GM13976 (cell line): ENCODE measurements around the gene BTD.
A peak's percentile ranks its signal among the peaks of the same experiment; 100 is the strongest.

Experiments used
- DNase-seq: peaks from one replicate; pipeline ENCODE4 v3.0.0; 2012; ENCODE audit warnings: low spot score
- CTCF ChIP-seq: IDR thresholded peaks from 2 replicates; pipeline ENCODE4 v1.5.1; 2012; ENCODE audit warnings: borderline replicate concordance, mild to moderate bottlenecking; ENCODE audit not compliant: insufficient read depth; ENCODE audit errors: extremely low read depth, missing control alignments, control extremely low read depth
- in situ Hi-C: fragments of 300-500 bp; cut with MboI; formaldehyde crosslinking; loops from one replicate; pipeline ENCODE4 v1.12.0; 2022; ENCODE audit warnings: low sequenced_read_pairs, mixed read lengths, inconsistent platforms; ENCODE audit not compliant: unreplicated experiment

BTD gene

GRCh38 chr3:15645740-15646501, 44.4 kb downstream of the BTD start:
- TF ChIP-seq CTCF = no peak
- in situ Hi-C loops = no loop called here
- no peak for DNase-seq

- no peak for TF ChIP-seq CTCF
- DNase-seq = no peak
- in situ Hi-C loops = no loop called here
These were observed 45.4 kb downstream of the BTD start for GRCh38 chr3:15646851-15647511.

- in situ Hi-C loops = no loop called here
- TF ChIP-seq CTCF = no peak
- DNase-seq = peak; percentile 71
These were observed 46.1 kb downstream of the BTD start for GRCh38 chr3:15647611-15648167.

- no peak for DNase-seq
- no peak for TF ChIP-seq CTCF
- in situ Hi-C loops = no loop called here
These were observed 47.8 kb downstream of the BTD start for GRCh38 chr3:15649341-15649740.

- in situ Hi-C loops = no loop called here
- no peak for DNase-seq
- no peak for TF ChIP-seq CTCF
These were observed 48.3 kb downstream of the BTD start for GRCh38 chr3:15649858-15650257.

- DNase-seq = no peak
- in situ Hi-C loops = no loop called here
- TF ChIP-seq CTCF = no peak
These were observed 49.9 kb downstream of the BTD start for GRCh38 chr3:15651396-15651795.
